HG03025 (cell line): Measurements from ENCODE around the gene MSH3.
"Not testable (repeated sequence)": the region's sequence is repeated elsewhere in the genome, so short reads cannot be mapped to it uniquely, and the experiment has no call there.

Experiments used
- ATAC-seq: cut with Tn5 transposase; IDR thresholded peaks from one replicate; pipeline ENCODE4 v1.9.1; 2021; ENCODE audit warnings: mild to moderate bottlenecking, moderate library complexity; ENCODE audit not compliant: unreplicated experiment, low FRiP score

The MSH3 gene

DNA sequence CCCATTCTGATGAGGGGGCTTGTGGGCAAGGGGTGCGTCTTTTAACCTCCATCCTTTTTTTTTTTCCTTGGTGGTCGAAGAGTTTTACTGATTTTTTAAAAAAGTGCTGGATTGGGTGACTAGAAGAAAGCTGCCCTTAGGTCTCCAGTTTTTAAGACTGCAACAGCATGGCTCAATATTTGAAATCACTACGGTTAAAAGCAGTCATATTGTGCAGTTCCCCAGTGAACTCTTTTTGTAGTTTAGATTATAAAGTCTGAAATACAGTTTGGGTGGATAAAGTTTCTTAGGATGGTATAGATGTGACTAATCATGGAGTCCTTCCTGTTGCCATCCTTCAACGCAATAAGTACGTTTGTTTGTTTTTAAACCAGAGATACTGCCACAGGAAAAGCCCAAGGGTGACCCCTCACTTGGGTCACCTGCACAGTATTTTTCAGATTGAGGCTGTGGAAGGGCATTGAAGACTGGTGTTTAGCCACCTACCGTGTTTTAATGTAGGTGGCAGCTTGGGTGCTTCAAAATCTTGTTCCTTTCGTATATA lies 851 bp downstream of the MSH3 start:
- ATAC-seq, result no peak

DNA sequence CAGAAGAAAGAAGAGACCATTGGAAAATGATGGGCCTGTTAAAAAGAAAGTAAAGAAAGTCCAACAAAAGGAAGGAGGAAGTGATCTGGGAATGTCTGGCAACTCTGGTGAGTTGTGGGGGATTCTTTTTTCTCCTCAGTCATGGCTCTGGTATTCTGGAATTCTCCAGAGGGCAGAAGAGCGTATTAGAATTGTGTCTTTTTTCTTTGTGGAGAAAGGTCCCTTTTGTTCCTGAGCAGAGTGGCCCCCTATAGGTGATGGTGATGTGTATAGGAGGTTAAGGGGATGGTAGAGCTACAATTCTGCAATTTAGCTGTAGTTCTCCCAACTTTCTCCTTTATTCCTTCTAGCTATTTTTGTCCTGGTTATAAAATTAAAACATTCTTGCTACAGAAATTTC lies 2.0 kb downstream of the MSH3 start:
- no peak for ATAC-seq

- no peak for ATAC-seq
Observed at GRCh38 chr5:80659106-80659505, 4.7 kb downstream of the MSH3 start.

DNA sequence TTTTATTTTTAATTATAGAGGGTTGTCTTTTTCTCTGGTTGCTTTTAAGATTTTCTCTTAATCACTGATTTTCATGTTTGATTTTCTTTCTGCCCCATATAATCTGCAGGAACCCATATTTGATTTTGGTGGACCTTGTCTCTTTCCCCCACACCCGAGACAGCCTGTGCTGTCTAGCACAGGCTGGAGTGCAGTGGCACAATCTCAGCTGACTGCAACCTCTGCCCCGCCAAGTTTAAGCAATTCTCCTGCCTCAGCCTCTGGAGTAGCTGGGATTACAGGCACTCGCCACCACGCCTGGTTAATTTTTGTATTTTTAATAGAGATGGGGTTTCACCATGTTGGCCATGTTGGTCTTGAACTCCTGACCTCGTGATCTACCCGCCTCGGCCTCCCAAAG lies 6.2 kb downstream of the MSH3 start:
- ATAC-seq, result not testable (repeated sequence)

- no peak for ATAC-seq
Observed at GRCh38 chr5:80662108-80662507, 7.7 kb downstream of the MSH3 start.

DNA sequence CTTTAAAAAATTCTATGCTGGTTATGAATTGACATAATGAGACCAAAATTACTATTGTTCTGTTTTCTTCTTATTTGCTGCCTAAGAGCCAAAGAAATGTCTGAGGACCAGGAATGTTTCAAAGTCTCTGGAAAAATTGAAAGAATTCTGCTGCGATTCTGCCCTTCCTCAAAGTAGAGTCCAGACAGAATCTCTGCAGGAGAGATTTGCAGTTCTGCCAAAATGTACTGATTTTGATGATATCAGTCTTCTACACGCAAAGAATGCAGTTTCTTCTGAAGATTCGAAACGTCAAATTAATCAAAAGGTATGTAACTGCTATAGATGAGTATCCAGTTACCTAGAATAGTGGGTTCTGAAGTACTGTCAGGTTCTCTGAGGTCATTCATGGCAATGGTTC lies 10.6 kb downstream of the MSH3 start:
- ATAC-seq, result no peak

DNA sequence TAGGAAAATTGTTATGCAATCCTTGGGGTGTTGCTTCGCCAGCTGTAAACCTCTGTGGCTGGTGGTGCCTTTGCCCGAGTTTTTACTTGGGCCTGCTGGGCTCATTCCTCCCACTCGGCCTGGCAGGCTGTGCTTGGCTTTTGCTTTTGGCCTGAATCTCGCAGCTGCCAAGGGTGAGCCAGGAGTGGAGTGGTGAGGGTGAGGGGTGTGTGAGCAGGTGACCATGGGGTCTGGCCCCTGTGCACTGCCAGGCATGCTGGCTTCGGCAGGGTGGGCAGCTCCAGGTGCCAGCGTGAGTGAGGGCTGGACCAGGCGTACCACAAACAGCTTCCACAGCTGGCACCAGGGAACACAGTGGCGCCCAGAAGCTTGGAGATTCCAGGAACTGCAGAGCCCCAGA lies 12.9 kb downstream of the MSH3 start:
- ATAC-seq, result no peak

- ATAC-seq, result peak; percentile 48
Observed at GRCh38 chr5:80668016-80668969, 13.8 kb downstream of the MSH3 start.

- ATAC-seq, result no peak
Observed at GRCh38 chr5:80672140-80672736, 17.8 kb downstream of the MSH3 start.

GRCh38 chr5:80676706-80677105 lies 22.3 kb downstream of the MSH3 start:
- no peak for ATAC-seq

DNA sequence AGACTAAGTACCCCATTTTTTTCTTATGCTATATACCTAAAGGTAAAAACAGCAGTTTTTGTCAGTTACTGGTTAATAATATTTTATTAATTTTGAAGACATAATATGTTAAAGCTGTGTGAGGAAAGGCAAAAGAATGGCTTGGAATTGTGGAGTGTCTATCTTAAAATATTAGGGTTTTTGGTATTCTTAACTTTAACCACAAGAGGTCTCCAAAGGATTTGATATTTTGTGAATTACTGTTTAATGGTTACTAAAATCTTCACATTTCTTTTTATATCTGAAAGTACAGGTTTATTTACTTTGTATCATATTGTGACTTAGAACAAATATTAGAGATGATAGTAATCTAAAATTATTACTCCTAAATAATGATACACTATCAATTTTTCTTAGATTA lies 32.3 kb downstream of the MSH3 start:
- no peak for ATAC-seq

GRCh38 chr5:80688648-80689420 lies 34.4 kb downstream of the MSH3 start:
- no peak for ATAC-seq

GRCh38 chr5:80689627-80690026 lies 35.2 kb downstream of the MSH3 start:
- no peak for ATAC-seq

GRCh38 chr5:80695666-80696065 lies 41.2 kb downstream of the MSH3 start:
- no peak for ATAC-seq

GRCh38 chr5:80696450-80696849 lies 42.0 kb downstream of the MSH3 start:
- ATAC-seq, result no peak

DNA sequence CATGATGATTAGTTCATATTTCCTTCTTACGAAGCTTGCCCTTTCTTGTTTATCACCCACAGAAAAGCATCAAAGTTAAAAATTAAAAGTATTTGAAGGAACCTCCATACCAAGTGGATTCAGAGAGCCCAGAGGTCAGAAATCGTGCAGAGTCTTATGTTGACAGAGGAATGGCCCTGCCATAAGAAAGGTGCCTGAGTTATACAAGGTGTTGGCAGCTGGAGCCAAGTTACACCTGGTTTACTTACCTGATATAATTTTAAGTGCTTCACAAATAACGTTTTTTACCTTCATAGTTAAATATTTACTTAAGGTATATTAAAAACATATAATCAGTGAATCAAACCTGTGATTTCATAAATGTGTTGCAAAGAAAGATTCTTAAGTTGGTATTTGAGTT lies 42.6 kb downstream of the MSH3 start:
- ATAC-seq, result no peak

DNA sequence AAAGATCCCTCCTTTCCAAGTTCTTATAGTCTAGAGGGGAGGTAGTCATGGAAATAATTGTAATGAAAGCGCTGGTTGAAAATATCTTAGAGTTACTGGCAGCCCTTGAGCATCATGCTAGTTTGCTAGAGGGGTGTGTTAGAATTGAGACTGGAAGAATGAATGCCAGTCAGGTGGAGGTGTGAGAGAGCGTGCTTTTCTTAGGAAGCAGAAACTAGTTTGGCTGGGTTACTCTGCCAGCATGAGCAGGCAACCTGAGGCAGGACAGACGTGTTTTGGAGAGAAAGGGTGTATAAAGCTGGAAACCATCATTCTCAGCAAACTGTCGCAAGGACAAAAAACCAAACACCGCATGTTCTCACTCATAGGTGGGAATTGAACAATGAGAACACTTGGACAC lies 43.9 kb downstream of the MSH3 start:
- ATAC-seq, result no peak

- ATAC-seq, result no peak
Observed at GRCh38 chr5:80701597-80701996, 47.1 kb downstream of the MSH3 start.

GRCh38 chr5:80703291-80703690 lies 48.8 kb downstream of the MSH3 start:
- no peak for ATAC-seq

GRCh38 chr5:80703747-80704146 lies 49.3 kb downstream of the MSH3 start:
- ATAC-seq, result no peak

- no peak for ATAC-seq
Observed at GRCh38 chr5:80704221-80704620, 49.8 kb downstream of the MSH3 start.
